KG1 (cell line): ENCODE results near the gene WDFY4.

Experiments used
- DNase-seq: peaks from one replicate; lab custom pipeline; 2025; lab: John Stamatoyannopoulos, UW

Gene WDFY4

GRCh38 chr10:49023752-49024151 lies 339.1 kb downstream of the WDFY4 start:
- no peak for DNase-seq

- no peak for DNase-seq
Measured at GRCh38 chr10:49024484-49024883, 339.8 kb downstream of the WDFY4 start.

DNA sequence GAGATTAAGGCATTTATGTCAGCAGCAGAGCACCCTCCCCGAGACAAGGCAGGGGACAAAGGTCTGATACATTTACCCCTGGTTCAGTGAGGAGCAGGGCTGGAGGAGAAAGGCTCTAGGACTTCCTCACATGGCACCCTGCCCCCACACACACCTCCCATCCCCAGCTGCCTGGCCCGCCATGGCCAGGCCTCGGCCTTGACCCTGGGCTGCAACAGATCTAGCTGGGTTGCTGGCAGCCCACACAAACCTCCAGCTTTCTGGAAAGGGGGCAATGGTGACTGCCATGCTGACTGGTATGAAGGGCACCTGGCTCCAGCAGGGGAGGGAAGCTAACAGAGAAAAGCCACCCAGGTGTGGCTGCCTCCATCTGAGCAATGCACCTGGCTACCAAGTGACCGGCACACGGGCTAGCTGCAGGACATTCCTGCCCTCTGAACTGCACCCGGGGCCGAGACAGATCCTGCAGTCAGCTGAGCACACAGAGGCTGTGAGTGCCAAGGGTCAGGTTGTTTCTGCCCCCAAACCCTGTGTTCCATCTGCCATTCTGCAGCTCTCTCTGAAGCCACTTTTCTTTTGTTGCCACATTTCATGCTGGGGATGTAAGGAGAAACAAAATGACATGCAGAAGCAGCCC lies 340.8 kb downstream of the WDFY4 start:
- DNase-seq = no peak

- no peak for DNase-seq
Measured at GRCh38 chr10:49028639-49029038, 344.0 kb downstream of the WDFY4 start.

- DNase-seq = no peak
Measured at GRCh38 chr10:49029666-49030065, 345.0 kb downstream of the WDFY4 start.
